Astrocyte (in vitro differentiated cells and primary cell): ENCODE results near the gene TNFRSF21. TPM values are rescaled to one million over a fixed set of nuclear protein-coding genes. Genes with fewer than 3 reads are reported as not detected.

ENCODE experiments used
- DNase-seq: peaks from one replicate; pipeline ENCODE4 v3.0.0-alpha.2; 2010; ENCODE audit warnings: low read depth
- FAIRE-seq: peaks from 2 replicates; lab custom pipeline; 2011; peaks lifted over from hg19 to GRCh38; lab: Jason Lieb, UNC
- H2AFZ ChIP-seq: 2 replicates; pipeline ENCODE4 v1.6.0; 2012; ENCODE audit warnings: low read depth, low read length, inconsistent platforms
- H3K27ac ChIP-seq: 2 replicates; pipeline ENCODE4 v1.5.1; 2011; ENCODE audit warnings: low read depth, low read length, inconsistent platforms
- H3K27me3 ChIP-seq: 2 replicates; pipeline ENCODE4 v1.6.0; 2011; ENCODE audit warnings: low read length, inconsistent platforms; ENCODE audit not compliant: insufficient read depth
- H3K36me3 ChIP-seq: 2 replicates; pipeline ENCODE4 v1.5.1; 2011; ENCODE audit warnings: low read length, inconsistent platforms; ENCODE audit not compliant: insufficient read depth
- H3K4me1 ChIP-seq: 2 replicates; pipeline ENCODE4 v1.5.1; 2011; ENCODE audit warnings: low read length, inconsistent platforms; ENCODE audit not compliant: insufficient read depth
- H3K4me2 ChIP-seq: 2 replicates; pipeline ENCODE4 v1.6.0; 2012; ENCODE audit warnings: low read length, inconsistent platforms
- H3K4me3 ChIP-seq: 2 replicates; pipeline ENCODE4 v1.5.1; 2011; ENCODE audit warnings: low read depth, mild to moderate bottlenecking, low read length, inconsistent platforms; ENCODE audit not compliant: insufficient read depth
- H3K79me2 ChIP-seq: 2 replicates; pipeline ENCODE4 v1.6.0; 2012; ENCODE audit warnings: mild to moderate bottlenecking, low read length, inconsistent platforms; ENCODE audit not compliant: insufficient read depth
- H3K9ac ChIP-seq: 2 replicates; pipeline ENCODE4 v1.6.0; 2012; ENCODE audit warnings: mild to moderate bottlenecking, low read length, inconsistent platforms
- H3K9me3 ChIP-seq: 2 replicates; pipeline ENCODE4 v1.5.1; 2012; ENCODE audit warnings: low read depth, mild to moderate bottlenecking, low read length, inconsistent platforms; ENCODE audit not compliant: insufficient read depth
- H4K20me1 ChIP-seq: 2 replicates; pipeline ENCODE4 v1.6.0; 2012; ENCODE audit warnings: low read length, inconsistent platforms; ENCODE audit not compliant: insufficient read depth
- H3K27ac Mint-ChIP-seq: one replicate; pipeline ENCODE4 v1.8.0; 2021; ENCODE audit warnings: mild to moderate bottlenecking, mixed read lengths; ENCODE audit not compliant: unreplicated experiment
- H3K27me3 Mint-ChIP-seq: one replicate; pipeline ENCODE4 v1.8.0; 2021; ENCODE audit warnings: low read depth, mixed read lengths; ENCODE audit not compliant: unreplicated experiment
- H3K36me3 Mint-ChIP-seq: one replicate; pipeline ENCODE4 v1.8.0; 2021; ENCODE audit warnings: low read depth, mixed read lengths; ENCODE audit not compliant: unreplicated experiment
- H3K4me1 Mint-ChIP-seq: one replicate; pipeline ENCODE4 v1.8.0; 2021; ENCODE audit warnings: low read depth, mixed read lengths; ENCODE audit not compliant: unreplicated experiment
- H3K4me3 Mint-ChIP-seq: one replicate; pipeline ENCODE4 v1.8.0; 2021; ENCODE audit warnings: mild to moderate bottlenecking, moderate library complexity, mixed read lengths; ENCODE audit not compliant: unreplicated experiment
- H3K9me3 Mint-ChIP-seq: one replicate; pipeline ENCODE4 v1.8.0; 2021; ENCODE audit warnings: mild to moderate bottlenecking, mixed read lengths; ENCODE audit not compliant: unreplicated experiment
- CTCF ChIP-seq: IDR thresholded peaks from 2 replicates; pipeline ENCODE4 v1.5.1; 2011; ENCODE audit warnings: low read depth, mild to moderate bottlenecking, inconsistent platforms, low read length, moderate library complexity; ENCODE audit not compliant: insufficient read depth
- EZH2 ChIP-seq: IDR thresholded peaks from 2 replicates; pipeline ENCODE4 v1.6.1; 2012; ENCODE audit warnings: mild to moderate bottlenecking, low read length, inconsistent platforms; ENCODE audit not compliant: insufficient read depth
- total RNA-seq: library from RNA; stranded (reverse); gene quantifications from 2 replicates; pipeline ENCODE4 v1.2.1, GENCODE V29; 2021

The TNFRSF21 gene
- total RNA-seq, 1 donor from 2014 or later, result 244 TPM

GRCh38 chr6:47256981-47257730, 52.5 kb downstream of the TNFRSF21 start:
- no peak for FAIRE-seq
- H3K27ac Mint-ChIP-seq, result peak overlapping the region; percentile 35
- TF ChIP-seq CTCF (no peak), EZH2 (no peak)
- no peak for DNase-seq
- Histone ChIP-seq H3K36me3 (peaks cover 7% of the 10 kb centered on the region), H3K27me3 (no peaks in the 10 kb centered on the region), H3K4me1 (no peaks in the 10 kb centered on the region), H3K4me2 (no peak overlapping the region), H3K79me2 (peaks cover 4% of the 10 kb centered on the region), H3K4me3 (no peak overlapping the region), H3K9me3 (no peaks in the 10 kb centered on the region), H4K20me1 (peaks cover 8% of the 10 kb centered on the region), H3K27ac (no peak overlapping the region), H3K9ac (no peak overlapping the region), H2AFZ (no peak overlapping the region)
- H3K27me3 Mint-ChIP-seq, result no peaks in the 10 kb centered on the region
- H3K9me3 Mint-ChIP-seq, result no peaks in the 10 kb centered on the region
- H3K4me1 Mint-ChIP-seq, result peaks cover 46% of the 10 kb centered on the region
- no peak overlapping the region for H3K4me3 Mint-ChIP-seq
- peaks cover 25% of the 10 kb centered on the region for H3K36me3 Mint-ChIP-seq

GRCh38 chr6:47256361-47256760, 53.3 kb downstream of the TNFRSF21 start:
- Histone ChIP-seq H2AFZ (no peak overlapping the region), H3K27me3 (no peaks in the 10 kb centered on the region), H3K4me2 (no peak overlapping the region), H3K9ac (no peak overlapping the region), H4K20me1 (peaks cover 8% of the 10 kb centered on the region), H3K4me3 (no peak overlapping the region), H3K4me1 (no peaks in the 10 kb centered on the region), H3K27ac (no peak overlapping the region), H3K9me3 (no peaks in the 10 kb centered on the region), H3K79me2 (peaks cover 4% of the 10 kb centered on the region), H3K36me3 (peaks cover 7% of the 10 kb centered on the region)
- Mint-ChIP-seq H3K27ac (no peak overlapping the region), H3K9me3 (no peaks in the 10 kb centered on the region), H3K4me3 (no peak overlapping the region), H3K27me3 (no peaks in the 10 kb centered on the region), H3K36me3 (peaks cover 27% of the 10 kb centered on the region), H3K4me1 (peaks cover 43% of the 10 kb centered on the region)
- DNase-seq (peak; percentile 71), FAIRE-seq (no peak)
- no peak for TF ChIP-seq CTCF
- TF ChIP-seq EZH2, result no peak

GRCh38 chr6:47254906-47255305, 54.8 kb downstream of the TNFRSF21 start:
- Histone ChIP-seq H3K9me3 (no peaks in the 10 kb centered on the region), H3K4me1 (no peaks in the 10 kb centered on the region), H3K79me2 (no peaks in the 10 kb centered on the region), H3K9ac (no peak overlapping the region), H3K27me3 (no peaks in the 10 kb centered on the region), H4K20me1 (peaks cover 8% of the 10 kb centered on the region), H3K36me3 (peaks cover 7% of the 10 kb centered on the region), H3K27ac (no peak overlapping the region), H3K4me2 (no peak overlapping the region), H3K4me3 (no peak overlapping the region), H2AFZ (no peak overlapping the region)
- peaks cover 38% of the 10 kb centered on the region for H3K4me1 Mint-ChIP-seq
- H3K4me3 Mint-ChIP-seq, result no peak overlapping the region
- no peak for TF ChIP-seq EZH2
- no peak for TF ChIP-seq CTCF
- peaks cover 18% of the 10 kb centered on the region for H3K36me3 Mint-ChIP-seq
- FAIRE-seq (no peak), DNase-seq (no peak)
- H3K27me3 Mint-ChIP-seq, result no peaks in the 10 kb centered on the region
- no peaks in the 10 kb centered on the region for H3K9me3 Mint-ChIP-seq
- H3K27ac Mint-ChIP-seq, result no peak overlapping the region
